SK-N-SH (cell line): Measurements from ENCODE around the gene TNS4. TPM values are rescaled to one million over a fixed set of nuclear protein-coding genes. Genes with fewer than 3 reads are reported as not detected.

Source experiments
- CTCF ChIA-PET: fragments of 300-600, 350-600 bp; formaldehyde crosslinking; extraction: SDS; loops from one replicate; lab custom pipeline; 2021; lab: Yijun Ruan, JAX
- POLR2A ChIA-PET: fragments of 350-600 bp; sonication (Branson Sonifier 250); formaldehyde crosslinking; extraction: SDS; loops from one replicate; lab custom pipeline; 2020; ENCODE audit warnings: antibody characterized with exemption, inconsistent platforms; lab: Yijun Ruan, JAX
- DNase-seq: peaks from one replicate; pipeline ENCODE4 v3.0.0; 2012
- H2AFZ ChIP-seq: fragments of 200-600 bp; sonication (generic); 2 replicates; pipeline ENCODE4 v1.8.1; 2016; ENCODE audit warnings: antibody characterized with exemption, mild to moderate bottlenecking, low read depth
- H3F3A ChIP-seq: fragments of 200-600 bp; sonication (generic); replicated peaks from 2 replicates; pipeline ENCODE3; 2016; ENCODE audit warnings: antibody characterized with exemption, mild to moderate bottlenecking; ENCODE audit not compliant: insufficient read depth
- H3K27ac ChIP-seq, 2 experiments: fragments of 200-500 bp in 1 of 2; fragments of 200-600 bp in 1 of 2; sonication (Bioruptor generic) in 1 of 2; sonication (generic), shearing (Covaris generic) in 1 of 2; 2 replicates each; pipeline versions ENCODE4 v1.5.1 to v1.6.1; 2014 to 2016; ENCODE audit warnings: low read depth in 2 of 2, inconsistent platforms in 1 of 2, low read length in 1 of 2, mild to moderate bottlenecking in 1 of 2, mixed read lengths in 1 of 2
- H3K27me3 ChIP-seq: fragments of 200-600 bp; sonication (generic), shearing (Covaris generic); 2 replicates; pipeline ENCODE4 v1.6.1; 2016; ENCODE audit warnings: mixed run types; ENCODE audit not compliant: insufficient read depth
- H3K36me3 ChIP-seq, 2 experiments: fragments of 200-500 bp in 1 of 2; fragments of 200-600 bp in 1 of 2; sonication (Bioruptor generic) in 1 of 2; sonication (generic) in 1 of 2; replicated peaks in 1 of 2; 2 replicates each; pipeline versions ENCODE3 to v1.5.1; 2014 to 2016; ENCODE audit warnings: low read length in 1 of 2, mild to moderate bottlenecking in 1 of 2; ENCODE audit not compliant: insufficient read depth in 2 of 2, control insufficient read depth in 1 of 2
- H3K4me1 ChIP-seq, 2 experiments: fragments of 200-500 bp in 1 of 2; fragments of 200-600 bp in 1 of 2; sonication (Bioruptor generic) in 1 of 2; sonication (generic), shearing (Covaris generic) in 1 of 2; 2 replicates each; pipeline versions ENCODE4 v1.5.1 to v1.6.1; 2014 to 2016; ENCODE audit warnings: low read depth in 1 of 2, low read length in 1 of 2, mixed run types in 1 of 2; ENCODE audit not compliant: insufficient read depth in 2 of 2, control insufficient read depth in 1 of 2
- H3K4me2 ChIP-seq: fragments of 200-600 bp; sonication (generic), shearing (Covaris generic); 2 replicates; pipeline ENCODE4 v1.6.1; 2017; ENCODE audit warnings: mixed run types
- H3K4me3 ChIP-seq, 2 experiments: fragments of 200-500 bp in 1 of 2; fragments of 200-600 bp in 1 of 2; sonication (Bioruptor generic) in 1 of 2; sonication (generic), shearing (Covaris generic) in 1 of 2; 2 replicates each; pipeline versions ENCODE4 v1.5.1 to v1.8.1; 2014 to 2016; ENCODE audit warnings: low read depth in 2 of 2, inconsistent platforms in 1 of 2, low read length in 1 of 2, mild to moderate bottlenecking in 1 of 2, mixed read lengths in 1 of 2, moderate library complexity in 1 of 2
- H3K79me2 ChIP-seq: fragments of 200-600 bp; sonication (generic); 2 replicates; pipeline ENCODE4 v1.8.1; 2017; ENCODE audit warnings: mild to moderate bottlenecking; ENCODE audit not compliant: insufficient read depth
- H3K9ac ChIP-seq: fragments of 200-600 bp; sonication (generic); 2 replicates; pipeline ENCODE4 v1.6.1; 2017; ENCODE audit warnings: mixed run types
- H3K9me2 ChIP-seq: fragments of 200-600 bp; sonication (generic); 2 replicates; pipeline ENCODE4 v1.6.1; 2017; ENCODE audit warnings: mixed run types
- H3K9me3 ChIP-seq: fragments of 200-600 bp; sonication (generic); 2 replicates; pipeline ENCODE4 v1.6.1; 2017; ENCODE audit warnings: mixed run types, mild to moderate bottlenecking, moderate library complexity
- H4K20me1 ChIP-seq: fragments of 200-600 bp; sonication (generic); 2 replicates; pipeline ENCODE4 v1.6.1; 2017; ENCODE audit warnings: mild to moderate bottlenecking, mixed run types; ENCODE audit not compliant: insufficient read depth
- CHD2 ChIP-seq: fragments of 150-350 bp; IDR thresholded peaks from 2 replicates; pipeline ENCODE4 v1.6.1; 2018; ENCODE audit warnings: low read length; ENCODE audit not compliant: partially characterized antibody
- CTCF ChIP-seq: fragments of 200-600 bp; sonication (generic); IDR thresholded peaks from 2 replicates; pipeline ENCODE4 v1.6.1; 2017; ENCODE audit warnings: antibody characterized with exemption, mild to moderate bottlenecking, moderate library complexity
- EP300 ChIP-seq, 2 experiments: IDR thresholded peaks; 2 replicates each; pipeline versions ENCODE4 v1.4.0 to v1.6.1; 2012; ENCODE audit warnings: borderline replicate concordance in 1 of 2, low read depth in 1 of 2, low read length in 1 of 2
- EZH2phosphoT487 ChIP-seq: fragments of 200-600 bp; sonication (generic); IDR thresholded peaks from 2 replicates; pipeline ENCODE4 v1.6.1; 2017; ENCODE audit warnings: low read depth, mixed run types, mild to moderate bottlenecking, antibody characterized with exemption, moderate library complexity, borderline replicate concordance
- FOXM1 ChIP-seq: IDR thresholded peaks from 2 replicates; pipeline ENCODE4 v1.4.0; 2012; ENCODE audit warnings: low read depth, mild to moderate bottlenecking
- JUND ChIP-seq: IDR thresholded peaks from 2 replicates; pipeline ENCODE4 v1.4.0; 2012
- MAX ChIP-seq: IDR thresholded peaks from 2 replicates; pipeline ENCODE4 v1.4.0; 2012; ENCODE audit warnings: low read depth
- MXI1 ChIP-seq: IDR thresholded peaks from 2 replicates; pipeline ENCODE4 v1.6.1; 2012; ENCODE audit warnings: mild to moderate bottlenecking, low read depth, low read length, improper control_type of control experiment
- NRF1 ChIP-seq: IDR thresholded peaks from 2 replicates; pipeline ENCODE4 v1.6.1; 2012; ENCODE audit warnings: low read depth, mild to moderate bottlenecking, low read length
- POLR2AphosphoS5 ChIP-seq: IDR thresholded peaks from 2 replicates; pipeline ENCODE4 v1.6.1; 2012; ENCODE audit warnings: low read depth, low read length
- RAD21 ChIP-seq: IDR thresholded peaks from 2 replicates; pipeline ENCODE4 v1.6.1; 2012; ENCODE audit warnings: mild to moderate bottlenecking, low read length
- RXRA ChIP-seq: IDR thresholded peaks from 2 replicates; pipeline ENCODE4 v1.4.0; 2012; ENCODE audit warnings: low read depth, mild to moderate bottlenecking, borderline replicate concordance
- SIN3A ChIP-seq: IDR thresholded peaks from 2 replicates; pipeline ENCODE4 v1.6.1; 2012; ENCODE audit warnings: low read depth, mild to moderate bottlenecking, low read length, moderate library complexity, borderline replicate concordance
- SMC3 ChIP-seq: IDR thresholded peaks from 2 replicates; pipeline ENCODE4 v1.6.1; 2012; ENCODE audit warnings: low read depth, low read length, improper control_type of control experiment
- TAF1 ChIP-seq: IDR thresholded peaks from 2 replicates; pipeline ENCODE4 v1.6.1; 2012; ENCODE audit warnings: low read depth, mild to moderate bottlenecking, low read length, moderate library complexity, borderline replicate concordance
- YY1 ChIP-seq: IDR thresholded peaks from 2 replicates; pipeline ENCODE4 v1.4.0; 2012; ENCODE audit warnings: low read depth, mild to moderate bottlenecking
- WGBS: methylation state at CpG from one replicate; pipeline ENCODE4 v1.1.6; 2017; ENCODE audit warnings: low lambda C conversion rate; 5-methylcytosine and 5-hydroxymethylcytosine counted together
- polyA plus RNA-seq, 3 experiments: library from polyadenylated mRNA; depleted of rRNA; stranded (reverse); fragments of >200 nt; gene quantifications; 2 replicates each; pipeline ENCODE4 v1.2.3, GENCODE V29; 2012
- TF ChIP-seq, protein P1 (sequence below): fragments of 150-350 bp; IDR thresholded peaks from 2 replicates; pipeline ENCODE4 v1.6.1; 2016; ENCODE audit warnings: mild to moderate bottlenecking, low read depth, low read length
- TF ChIP-seq, protein P2 (sequence below): IDR thresholded peaks from 2 replicates; pipeline ENCODE4 v1.4.0; 2012; ENCODE audit warnings: low read depth, borderline replicate concordance

Gene TNS4, protein sequence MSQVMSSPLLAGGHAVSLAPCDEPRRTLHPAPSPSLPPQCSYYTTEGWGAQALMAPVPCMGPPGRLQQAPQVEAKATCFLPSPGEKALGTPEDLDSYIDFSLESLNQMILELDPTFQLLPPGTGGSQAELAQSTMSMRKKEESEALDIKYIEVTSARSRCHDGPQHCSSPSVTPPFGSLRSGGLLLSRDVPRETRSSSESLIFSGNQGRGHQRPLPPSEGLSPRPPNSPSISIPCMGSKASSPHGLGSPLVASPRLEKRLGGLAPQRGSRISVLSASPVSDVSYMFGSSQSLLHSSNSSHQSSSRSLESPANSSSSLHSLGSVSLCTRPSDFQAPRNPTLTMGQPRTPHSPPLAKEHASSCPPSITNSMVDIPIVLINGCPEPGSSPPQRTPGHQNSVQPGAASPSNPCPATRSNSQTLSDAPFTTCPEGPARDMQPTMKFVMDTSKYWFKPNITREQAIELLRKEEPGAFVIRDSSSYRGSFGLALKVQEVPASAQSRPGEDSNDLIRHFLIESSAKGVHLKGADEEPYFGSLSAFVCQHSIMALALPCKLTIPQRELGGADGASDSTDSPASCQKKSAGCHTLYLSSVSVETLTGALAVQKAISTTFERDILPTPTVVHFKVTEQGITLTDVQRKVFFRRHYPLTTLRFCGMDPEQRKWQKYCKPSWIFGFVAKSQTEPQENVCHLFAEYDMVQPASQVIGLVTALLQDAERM
- not detected in 2 replicates for polyA plus RNA-seq (2012; rRNA removed)
- 0.01 TPM in 1 of 2 replicates, not detected in the other for polyA plus RNA-seq (2012; cell fraction: cytosol; rRNA removed)
- polyA plus RNA-seq (2012; cell fraction: nucleus; rRNA removed): 0.02 TPM in 1 of 2 replicates, not detected in the other

- no peak for DNase-seq
- H3K27me3 ChIP-seq: no peaks in the 10 kb centered on the region
- no peak within 1 kb of the TSS for H3K27ac ChIP-seq
- no peak within 1 kb of the TSS for H2AFZ ChIP-seq
- no peaks in the 10 kb centered on the region for H4K20me1 ChIP-seq
- no peak within 1 kb of the TSS for H3K9ac ChIP-seq
- no peaks in the 10 kb centered on the region for H3K9me3 ChIP-seq
- CTCF ChIA-PET: interaction anchor here (0.6 to 2.4 kb wide), 6 partner anchors 10 to 139 kb away, joined by 3 to 14 read pairs (median 5); partner anchors contain the start of gene IGFBP4
- H3K4me2 ChIP-seq: no peak within 1 kb of the TSS
- H3K4me3 ChIP-seq: no peak within 1 kb of the TSS
- 73% methylated on average over 4 of the region's 7 CpGs for WGBS
- H3K79me2 ChIP-seq: no peaks in the 10 kb centered on the region
- H3F3A ChIP-seq: peaks cover 6% of the 10 kb centered on the region
- no peaks in the 10 kb centered on the region for H3K9me2 ChIP-seq
- POLR2A ChIA-PET: no interaction called here
- peaks cover 5 to 11% of the 10 kb centered on the region in 2 experiments; a peak in 1 of 4 replicates for H3K4me1 ChIP-seq
- H3K36me3 ChIP-seq: no peaks in the 10 kb centered on the region
- TF ChIP-seq CTCF (no peak), SMC3 (no peak), NRF1 (no peak), RAD21 (no peak), TAF1 (no peak), RXRA (no peak), CHD2 (no peak), FOXM1 (no peak), MAX (no peak), POLR2AphosphoS5 (no peak), EZH2phosphoT487 (no peak), YY1 (no peak), EP300 (IDR thresholded peaks at IDR 0.05; ENCODE audit: borderline replicate concordance in 1 of 2, low read depth in 1 of 2, low read length in 1 of 2) (no peak), JUND (no peak), SIN3A (no peak), MXI1 (no peak)
- TF ChIP-seq, protein P1, sequence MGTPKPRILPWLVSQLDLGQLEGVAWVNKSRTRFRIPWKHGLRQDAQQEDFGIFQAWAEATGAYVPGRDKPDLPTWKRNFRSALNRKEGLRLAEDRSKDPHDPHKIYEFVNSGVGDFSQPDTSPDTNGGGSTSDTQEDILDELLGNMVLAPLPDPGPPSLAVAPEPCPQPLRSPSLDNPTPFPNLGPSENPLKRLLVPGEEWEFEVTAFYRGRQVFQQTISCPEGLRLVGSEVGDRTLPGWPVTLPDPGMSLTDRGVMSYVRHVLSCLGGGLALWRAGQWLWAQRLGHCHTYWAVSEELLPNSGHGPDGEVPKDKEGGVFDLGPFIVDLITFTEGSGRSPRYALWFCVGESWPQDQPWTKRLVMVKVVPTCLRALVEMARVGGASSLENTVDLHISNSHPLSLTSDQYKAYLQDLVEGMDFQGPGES: no peak
- TF ChIP-seq, protein P2, sequence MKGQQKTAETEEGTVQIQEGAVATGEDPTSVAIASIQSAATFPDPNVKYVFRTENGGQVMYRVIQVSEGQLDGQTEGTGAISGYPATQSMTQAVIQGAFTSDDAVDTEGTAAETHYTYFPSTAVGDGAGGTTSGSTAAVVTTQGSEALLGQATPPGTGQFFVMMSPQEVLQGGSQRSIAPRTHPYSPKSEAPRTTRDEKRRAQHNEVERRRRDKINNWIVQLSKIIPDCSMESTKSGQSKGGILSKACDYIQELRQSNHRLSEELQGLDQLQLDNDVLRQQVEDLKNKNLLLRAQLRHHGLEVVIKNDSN: no peak
Measured at GRCh38 chr17:40501499-40501911, at the start of gene TNS4. TNS4 (minus strand) TSS chr17:40501623; CDS start chr17:40496425, 5,198 bp downstream.
